Daoy (cell line): ENCODE data around the gene OLFM1. TPM values are rescaled to one million over a fixed set of nuclear protein-coding genes. Genes with fewer than 3 reads are reported as not detected.

Experiments used
- DNase-seq: peaks from one replicate; pipeline ENCODE4 v3.0.0-alpha.2; 2015; ENCODE audit warnings: low read depth
- total RNA-seq: library from RNA; depleted of rRNA; stranded (reverse); fragments of >200 nt; shearing (Covaris generic); gene quantifications from 2 replicates; pipeline ENCODE4 v1.2.3, GENCODE V29; 2014; rRNA removed

OLFM1 gene
- 23.7 and 35.5 TPM in 2 replicates for total RNA-seq

DNA sequence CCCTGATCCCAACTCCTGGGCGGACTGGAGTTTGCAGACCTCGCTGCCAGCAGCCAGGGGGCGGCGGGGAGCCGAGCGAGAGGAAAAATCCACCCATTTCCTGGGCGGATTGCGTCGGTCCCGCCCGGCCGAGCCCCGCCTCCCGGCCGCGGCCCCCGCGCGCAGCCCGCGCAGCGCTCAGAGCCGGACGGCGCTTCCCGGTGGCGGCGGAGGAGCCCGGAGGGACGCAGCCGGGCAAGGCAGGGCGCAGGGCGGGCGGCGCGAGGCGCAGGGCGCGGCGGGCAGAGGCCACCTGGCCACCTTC lies at the start of gene OLFM1:
Gene OLFM1 (plus strand): TSS at position 180 of the 304 bp plus-strand sequence. CDS start 322 bp downstream, outside the sequence.
- DNase-seq, result peak; percentile 92

DNA sequence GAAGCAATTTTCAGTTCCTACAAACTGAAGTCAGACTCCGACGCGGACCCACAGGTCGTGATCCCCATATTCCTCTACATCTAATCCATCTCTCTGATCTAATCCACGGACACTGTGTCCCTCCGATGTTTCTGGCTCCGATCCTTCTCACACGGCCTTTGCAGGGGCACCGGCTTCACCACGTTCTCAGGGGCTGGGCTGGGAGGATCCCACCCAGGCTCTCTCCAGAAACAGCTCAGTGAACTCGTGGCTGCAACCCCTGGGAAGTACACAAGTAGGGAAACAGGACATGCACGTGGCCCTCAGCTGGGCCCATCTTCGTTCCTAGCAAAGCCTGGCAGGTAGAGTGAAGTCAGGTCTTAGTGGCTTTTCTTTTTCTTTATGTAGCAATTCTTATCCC lies 49.1 kb upstream of the OLFM1 start:
- DNase-seq, result no peak

- no peak for DNase-seq
Observed at GRCh38 chr9:135038826-135039225, 48.6 kb upstream of the OLFM1 start.

GRCh38 chr9:135039266-135039870 lies 48.1 kb upstream of the OLFM1 start:
- DNase-seq, result no peak

DNA sequence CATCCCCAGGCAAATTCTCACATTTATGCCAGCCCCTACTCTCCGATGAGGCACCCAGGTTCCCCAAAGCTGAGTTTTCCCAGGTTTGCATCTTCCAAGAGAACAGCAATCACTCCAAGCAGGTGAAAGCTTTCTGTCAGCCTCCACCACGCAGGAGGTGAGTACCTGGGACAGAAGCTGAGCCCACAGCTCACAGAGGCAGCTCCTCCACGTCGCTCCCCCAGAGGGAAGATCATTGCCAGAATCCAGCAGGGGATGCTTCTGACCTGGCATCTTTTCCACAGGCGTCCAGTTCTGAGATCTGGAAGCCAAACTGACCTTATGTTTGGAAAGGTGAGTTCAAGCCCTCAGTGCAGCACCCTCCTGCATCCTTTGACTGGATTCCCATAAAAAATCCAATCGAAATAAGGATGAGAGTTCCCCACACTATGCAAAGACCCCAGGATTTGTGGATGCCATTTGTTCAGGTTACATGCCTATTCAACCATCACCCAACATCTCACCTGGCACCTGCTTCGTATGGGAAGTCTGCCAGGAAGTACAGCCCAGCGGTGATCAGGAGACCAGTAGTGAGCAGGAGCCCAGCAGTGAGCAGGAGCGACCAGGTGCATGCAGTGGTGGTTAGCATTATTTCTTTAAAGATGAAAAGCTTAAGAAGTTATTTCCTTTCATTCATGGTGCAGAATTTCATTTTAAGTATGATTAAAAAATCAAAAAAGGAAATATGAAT lies 47.4 kb upstream of the OLFM1 start:
- no peak for DNase-seq

DNA sequence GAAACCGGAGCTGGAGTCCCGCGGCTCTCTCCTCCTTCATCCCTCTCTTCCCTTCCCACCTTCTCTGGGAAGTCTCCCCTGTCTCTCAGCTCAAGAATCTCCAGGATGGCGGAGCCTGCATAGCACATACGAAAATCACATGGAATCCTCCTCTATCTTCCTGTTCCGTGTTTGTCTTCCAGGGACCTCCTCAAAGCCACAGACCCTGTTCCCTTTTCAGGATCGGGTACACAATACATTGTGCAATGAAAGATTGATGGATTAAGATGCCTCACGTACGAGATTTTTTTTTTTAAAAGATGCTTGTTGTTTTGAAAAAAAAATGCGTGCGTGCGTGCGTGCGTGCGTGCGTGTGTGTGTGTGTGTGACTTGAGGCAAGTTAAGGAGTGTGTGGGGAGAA lies 46.6 kb upstream of the OLFM1 start:
- no peak for DNase-seq

DNA sequence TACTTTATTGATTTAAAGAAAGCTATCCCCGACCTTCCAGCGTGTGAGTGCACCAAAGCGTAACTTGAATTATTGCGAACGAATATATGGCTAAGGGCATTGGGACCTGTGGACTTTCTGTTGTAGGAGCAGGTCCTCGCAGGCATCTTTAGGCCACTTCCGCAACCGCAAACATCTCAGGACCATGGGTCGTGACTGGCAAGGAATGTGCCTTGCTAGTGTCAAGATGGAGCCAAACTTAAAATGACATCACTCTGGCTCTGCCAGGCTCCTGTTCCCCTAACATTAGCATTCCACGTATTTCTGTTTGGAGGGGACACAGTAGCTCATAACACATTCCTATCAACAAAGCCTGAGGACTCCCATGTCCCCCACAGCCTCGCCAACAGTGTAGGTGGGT lies 44.1 kb upstream of the OLFM1 start:
- no peak for DNase-seq

GRCh38 chr9:135045264-135045927 lies 42.1 kb upstream of the OLFM1 start:
- DNase-seq, result no peak

DNA sequence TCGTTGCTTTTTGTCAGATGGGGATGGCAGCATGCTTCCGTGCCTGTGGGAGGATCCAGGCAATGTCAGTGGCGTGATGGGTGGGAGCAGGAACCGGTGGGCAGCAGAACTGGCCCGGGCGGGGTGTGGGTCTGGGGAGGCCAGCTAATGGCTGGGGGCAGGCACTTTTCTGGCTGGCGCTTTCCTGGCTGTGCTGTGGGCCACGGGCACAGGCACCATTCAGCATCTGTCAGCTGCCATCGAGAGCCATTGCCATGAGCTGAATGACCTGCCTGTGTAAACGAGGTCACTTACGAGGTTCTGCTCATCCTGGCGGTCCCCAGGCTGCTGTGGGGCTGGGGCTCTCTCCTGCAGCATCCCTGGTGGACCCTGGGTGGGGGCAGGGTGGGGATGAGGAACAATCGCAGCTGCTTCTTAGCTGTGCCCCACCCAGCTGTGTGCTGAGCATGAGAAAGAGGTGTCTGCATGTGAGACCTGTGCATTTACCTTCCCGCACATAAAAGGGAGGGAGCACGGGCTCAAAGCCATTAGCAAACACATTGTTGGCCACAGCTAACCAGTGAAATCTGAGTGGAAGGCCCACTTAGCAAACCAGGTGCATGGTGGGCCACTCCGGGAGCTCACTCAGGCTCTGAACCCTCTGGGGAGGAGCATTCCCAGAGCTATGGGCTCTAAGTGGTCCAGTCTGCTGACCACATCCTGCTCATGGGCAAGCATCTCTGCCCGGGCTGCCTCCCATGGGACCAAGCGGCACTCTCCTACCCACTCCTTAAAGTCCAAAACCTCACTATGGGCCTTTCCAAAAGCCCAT lies 41.3 kb upstream of the OLFM1 start:
- DNase-seq, result no peak

GRCh38 chr9:135046739-135047350 lies 40.6 kb upstream of the OLFM1 start:
- DNase-seq, result no peak

DNA sequence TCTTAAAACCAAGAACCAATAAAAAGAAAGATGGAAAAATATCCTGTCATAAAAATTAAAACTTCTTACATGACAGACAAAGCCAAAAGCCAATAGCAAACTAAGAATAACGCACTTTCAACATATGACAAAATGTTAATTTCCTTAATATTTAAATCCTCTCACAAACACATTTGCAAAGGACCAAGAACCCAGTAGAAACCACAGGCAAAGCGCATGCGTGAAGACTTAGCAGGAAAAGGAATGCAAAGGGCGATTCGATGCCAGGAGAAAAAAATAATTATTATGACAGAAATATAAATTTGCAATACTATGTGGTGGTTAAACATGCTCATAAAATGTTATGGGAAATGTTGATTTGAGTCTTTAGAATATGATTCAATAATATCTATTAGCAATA lies 39.9 kb upstream of the OLFM1 start:
- DNase-seq, result no peak

- no peak for DNase-seq
Observed at GRCh38 chr9:135048046-135048757, 39.3 kb upstream of the OLFM1 start.

DNA sequence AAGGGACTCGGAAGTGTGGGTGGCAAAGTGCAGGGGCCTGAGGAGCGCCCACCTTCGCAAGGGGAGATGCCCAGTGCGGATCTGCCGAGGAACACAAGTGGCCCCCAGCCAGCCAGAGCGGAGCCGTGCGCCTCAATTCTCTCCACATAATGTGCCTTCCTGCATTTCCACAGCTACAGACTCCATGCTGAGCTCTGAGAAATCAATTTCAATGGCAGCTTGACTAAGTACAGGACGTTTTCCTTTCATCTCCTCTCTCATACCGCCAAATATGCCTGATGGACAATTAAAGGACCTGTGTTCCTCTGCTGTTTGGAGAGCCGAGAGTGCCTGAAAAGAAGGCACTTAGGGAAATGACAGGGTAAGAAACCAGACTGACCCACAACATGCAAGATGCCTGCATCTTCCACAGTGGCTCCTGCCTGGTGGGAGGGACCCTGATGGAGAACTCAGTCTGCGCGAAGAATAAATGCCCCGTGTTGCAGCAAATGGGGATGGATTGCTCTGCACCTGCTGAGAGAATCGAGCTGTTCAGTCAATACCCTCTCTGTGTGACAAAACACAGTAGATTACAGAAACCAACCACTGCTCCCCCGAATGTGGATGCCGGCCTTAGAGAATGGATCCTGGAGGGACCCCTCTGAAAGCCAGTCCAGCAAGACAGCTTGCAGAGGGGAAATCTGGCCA lies 38.6 kb upstream of the OLFM1 start:
- no peak for DNase-seq

DNA sequence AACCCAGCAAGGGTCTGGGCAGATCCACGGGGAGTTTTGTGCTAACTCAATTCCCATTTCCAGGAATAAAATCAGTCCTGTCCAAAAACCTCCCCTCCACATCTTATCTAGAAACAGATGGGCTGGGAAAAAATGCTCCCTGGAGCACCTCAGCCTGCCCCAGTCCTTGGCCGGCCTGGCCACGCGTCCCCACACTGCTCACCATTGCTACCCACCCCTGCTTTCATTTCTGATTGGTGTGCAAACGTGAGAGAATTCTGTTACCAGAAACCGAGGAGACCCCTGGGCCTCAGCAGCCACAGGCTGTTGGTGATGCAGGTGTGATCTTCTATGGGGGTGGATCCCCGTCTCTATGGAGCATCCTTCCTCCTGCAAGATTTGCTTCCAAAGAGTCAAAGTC lies 38.0 kb upstream of the OLFM1 start:
- no peak for DNase-seq

DNA sequence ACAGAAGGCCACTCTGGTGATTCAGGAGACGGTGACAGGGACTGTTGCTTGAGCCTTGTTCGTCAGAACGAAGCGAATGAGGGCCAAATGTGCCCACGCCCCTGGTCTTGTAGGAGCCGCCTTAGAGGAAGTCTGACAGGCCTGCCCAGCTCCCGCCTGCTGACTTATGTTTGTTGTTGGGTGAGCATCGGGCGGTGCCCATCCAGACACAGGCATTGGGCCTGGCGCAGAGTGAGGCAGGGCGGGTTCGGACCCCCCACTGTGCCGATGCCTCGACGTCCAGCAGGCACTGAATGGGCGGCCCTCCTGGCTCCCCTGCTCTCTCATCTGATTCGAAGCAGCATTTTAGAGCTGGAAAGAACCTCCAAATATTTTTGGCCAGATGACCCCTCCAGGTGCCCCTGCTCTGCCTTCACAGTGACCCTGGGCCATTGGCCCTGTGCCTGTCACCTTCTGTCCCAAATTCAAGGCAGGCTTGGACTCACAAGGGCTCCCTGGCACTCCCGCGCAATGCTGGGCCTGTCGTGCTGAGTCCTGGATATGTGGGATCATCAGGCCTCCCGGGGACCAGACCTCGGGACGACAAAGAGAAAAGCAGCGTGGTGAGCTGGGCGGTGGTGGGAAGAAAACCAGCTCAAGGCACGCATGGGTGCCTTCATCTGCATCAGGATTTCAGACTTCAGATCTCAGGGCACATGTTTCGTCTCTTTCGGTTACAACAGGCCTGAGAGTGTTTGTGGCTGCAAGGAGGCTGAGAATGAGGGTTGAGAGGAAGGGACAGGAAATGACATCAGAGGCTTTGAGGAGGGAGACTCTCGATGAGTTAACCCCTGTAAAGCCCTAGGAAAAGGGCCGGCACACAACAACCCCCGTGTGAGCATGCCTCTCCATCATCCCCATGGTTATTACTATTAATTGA lies 37.1 kb upstream of the OLFM1 start:
- DNase-seq, result peak; percentile 49

DNA sequence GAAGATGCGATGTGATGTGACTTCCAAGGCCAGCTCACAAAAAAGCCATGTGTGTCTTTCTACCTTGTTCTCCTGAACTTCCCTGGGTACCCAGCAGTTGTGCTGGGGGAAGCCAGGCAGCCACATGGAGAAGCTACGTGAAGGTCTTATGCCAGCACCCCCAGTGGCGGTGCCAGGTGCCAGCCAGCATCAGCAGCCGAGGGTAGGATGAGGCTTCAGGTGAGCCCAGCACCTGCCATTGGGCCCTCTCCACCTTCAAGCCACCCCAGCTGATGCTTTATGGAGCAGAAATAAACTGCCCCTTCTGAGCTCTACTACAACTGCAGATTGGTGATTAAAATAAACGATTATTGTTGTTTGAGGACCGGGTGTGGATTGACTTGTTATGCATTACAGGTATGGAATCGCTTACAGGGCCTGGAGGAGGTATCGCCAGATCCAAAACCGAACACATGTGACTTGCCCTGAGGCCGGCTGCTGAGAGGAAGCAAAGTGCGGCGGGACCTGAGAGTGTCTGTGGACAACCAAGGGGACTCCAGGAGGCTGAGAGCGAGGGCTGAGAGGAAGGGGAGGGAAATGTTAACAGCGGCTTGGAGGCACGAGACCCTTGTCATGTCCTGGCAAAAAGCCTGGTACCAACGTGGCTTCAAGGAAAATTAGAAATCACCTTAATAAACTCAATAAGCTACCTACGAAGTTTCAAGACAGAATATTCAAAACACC lies 36.0 kb upstream of the OLFM1 start:
- DNase-seq, result no peak

GRCh38 chr9:135053133-135053532 lies 34.3 kb upstream of the OLFM1 start:
- no peak for DNase-seq

- no peak for DNase-seq
Observed at GRCh38 chr9:135055181-135055580, 32.3 kb upstream of the OLFM1 start.

- no peak for DNase-seq
Observed at GRCh38 chr9:135056541-135056940, 30.9 kb upstream of the OLFM1 start.
